GM12878 (cell line): ENCODE results near the gene OR4C45. TPM values are rescaled to one million over a fixed set of nuclear protein-coding genes. Genes with fewer than 3 reads are reported as not detected.

Experiments
- ATAC-seq: fragments of 200-7000 bp; cut with Tn5 transposase; 3 replicates; pipeline ENCODE4 v1.9.1; 2020; ENCODE audit warnings: mild to moderate bottlenecking, moderate library complexity
- BruUV-seq: library from RNA; stranded (reverse); fragments of 400-500 nt; replicated peaks from 2 replicates; lab custom pipeline; 2021; lab: Mats Ljungman, UMichigan
- CTCF ChIA-PET: fragments of 300-600 bp; sonication (Branson Sonifier 250); formaldehyde crosslinking; extraction: SDS; loops from one replicate; lab custom pipeline; 2021; ENCODE audit warnings: inconsistent platforms; lab: Yijun Ruan, JAX
- POLR2A ChIA-PET: fragments of 350-600 bp; formaldehyde crosslinking; extraction: SDS; loops from one replicate; lab custom pipeline; 2021; ENCODE audit warnings: inconsistent platforms; lab: Charles Lee
- RAD21 ChIA-PET: fragments of 300-600 bp; sonication (Branson Sonifier 250); formaldehyde crosslinking; loops from one replicate; lab custom pipeline; 2023; ENCODE audit warnings: antibody characterized with exemption; ENCODE audit not compliant: unreplicated experiment; lab: Charles Lee
- SMC1A ChIA-PET: fragments of 300-600 bp; sonication (Branson Sonifier 250); formaldehyde crosslinking; loops from one replicate; lab custom pipeline; 2023; ENCODE audit not compliant: unreplicated experiment, uncharacterized antibody; lab: Charles Lee
- DNase-seq: peaks from one replicate; pipeline ENCODE4 v3.0.0-alpha.2; 2011; ENCODE audit warnings: low read depth, low spot score
- FAIRE-seq: peaks from 3 replicates; lab custom pipeline; 2011; peaks lifted over from hg19 to GRCh38; lab: Jason Lieb, UNC
- H2AFZ ChIP-seq: 2 replicates; pipeline ENCODE4 v1.6.0; 2011; ENCODE audit warnings: low read depth, low read length, control low read depth; ENCODE audit not compliant: control insufficient read depth
- H3K27ac ChIP-seq: 2 replicates; pipeline ENCODE4 v1.5.1; 2011; ENCODE audit warnings: control low read depth; ENCODE audit not compliant: control insufficient read depth, insufficient read depth
- H3K27me3 ChIP-seq, 2 experiments: replicated peaks in 1 of 2; 2 replicates each; pipeline versions ENCODE4 v1.6.0 to v1.6.1; 2011; ENCODE audit warnings: low read length in 1 of 2; ENCODE audit not compliant: control insufficient read depth in 2 of 2, insufficient read depth in 2 of 2
- H3K36me3 ChIP-seq, 2 experiments: 2 replicates each; pipeline ENCODE4 v1.5.1; 2011; ENCODE audit warnings: low read length in 1 of 2; ENCODE audit not compliant: control insufficient read depth in 2 of 2, insufficient read depth in 2 of 2
- H3K4me1 ChIP-seq: 2 replicates; pipeline ENCODE4 v1.6.1; 2011; ENCODE audit warnings: mild to moderate bottlenecking, low read length, moderate library complexity, mixed read lengths; ENCODE audit not compliant: control insufficient read depth, insufficient read depth
- H3K4me2 ChIP-seq: 2 replicates; pipeline ENCODE4 v1.6.0; 2011; ENCODE audit warnings: control low read depth; ENCODE audit not compliant: control insufficient read depth, insufficient read depth
- H3K4me3 ChIP-seq: fragments of 200-600 bp; sonication (generic); 2 replicates; pipeline ENCODE4 v1.5.1; 2016
- H3K79me2 ChIP-seq: 2 replicates; pipeline ENCODE4 v1.6.0; 2011; ENCODE audit warnings: low read length; ENCODE audit not compliant: control insufficient read depth, insufficient read depth
- H3K9ac ChIP-seq: 2 replicates; pipeline ENCODE4 v1.8.0; 2011; ENCODE audit warnings: low read length, control low read depth, mixed read lengths; ENCODE audit not compliant: control insufficient read depth, insufficient read depth
- H3K9me3 ChIP-seq: replicated peaks from 3 replicates; pipeline ENCODE4 v1.5.1; 2011; ENCODE audit warnings: mild to moderate bottlenecking, low read length; ENCODE audit not compliant: control insufficient read depth, insufficient read depth
- H4K20me1 ChIP-seq: 2 replicates; pipeline ENCODE4 v1.6.0; 2011; ENCODE audit not compliant: control insufficient read depth, insufficient read depth
- CHD2 ChIP-seq: IDR thresholded peaks from 2 replicates; pipeline ENCODE4 v1.6.1; 2011; ENCODE audit warnings: low read depth, low read length, improper control_type of control experiment, borderline replicate concordance
- EZH2 ChIP-seq: IDR thresholded peaks from 2 replicates; pipeline ENCODE4 v1.6.1; 2012; ENCODE audit warnings: low read depth, mild to moderate bottlenecking, control low read depth, inconsistent platforms, low read length, borderline replicate concordance; ENCODE audit not compliant: control insufficient read depth
- IRF3 ChIP-seq: fragments of 450-650 bp; IDR thresholded peaks from 2 replicates; pipeline ENCODE4 v1.6.1; 2014; ENCODE audit warnings: mild to moderate bottlenecking
- MAX ChIP-seq: IDR thresholded peaks from 2 replicates; pipeline ENCODE4 v1.6.1; 2012; ENCODE audit warnings: low read depth, low read length, improper control_type of control experiment
- PKNOX1 ChIP-seq: fragments of 450-650 bp; IDR thresholded peaks from 2 replicates; pipeline ENCODE4 v1.6.1; 2016; ENCODE audit warnings: mild to moderate bottlenecking
- RBBP5 ChIP-seq: fragments of 200-600 bp; sonication (generic); conservative IDR thresholded peaks from 2 replicates; pipeline ENCODE4 v1.6.1; 2016
- SREBF1 ChIP-seq: IDR thresholded peaks from 2 replicates; pipeline ENCODE4 v1.6.1; 2012; ENCODE audit warnings: mild to moderate bottlenecking, low read length
- ZNF207 ChIP-seq: fragments of 450-650 bp; IDR thresholded peaks from 2 replicates; pipeline ENCODE4 v1.6.1; 2014; ENCODE audit warnings: antibody characterized with exemption, mild to moderate bottlenecking, borderline replicate concordance
- WGBS: methylation state at CpG from one replicate; pipeline ENCODE4 v1.1.6; 2016; ENCODE audit warnings: low lambda C conversion rate; ENCODE audit not compliant: insufficient replicate concordance, insufficient coverage; ENCODE audit errors: missing lambda C conversion rate; 5-methylcytosine and 5-hydroxymethylcytosine counted together
- in situ Hi-C: fragments of 300-500 bp; cut with MboI; formaldehyde crosslinking; loops from 9 replicates; pipeline ENCODE4 v1.14.3; 2018; ENCODE audit warnings: mixed read lengths
- intact Hi-C: fragments of 100-400 bp; cut with micrococcal nuclease; formaldehyde crosslinking; loops from one replicate; pipeline ENCODE4 v1.14.2; 2022; ENCODE audit not compliant: unreplicated experiment
- polyA plus RNA-seq, 11 experiments: library from polyadenylated mRNA; depleted of rRNA in 4 of 11; unstranded in 6 of 11; stranded (reverse) in 5 of 11; fragments of >200 nt; fragmentation: Nextera tagmentation in 4 of 11; fragmentation: Illumina TruSeq in 1 of 11; extraction: Ambion mirVana in 4 of 11; extraction: Trizol in 1 of 11; gene quantifications; 1 replicate in 1 of 11; 2 replicates in 10 of 11; pipeline versions ENCODE4 v1.2.1 to v1.2.3, GENCODE V29; 2011 to 2016; ENCODE audit warnings: inconsistent platforms in 2 of 11, missing spikeins in 2 of 11, low read depth in 1 of 11
- total RNA-seq, 4 experiments: library from RNA; depleted of rRNA in 3 of 4; stranded (reverse); fragments of >200 nt in 3 of 4; fragmentation: Illumina TruSeq in 1 of 4; extraction: Trizol in 1 of 4; gene quantifications; 2 replicates each; pipeline versions ENCODE4 v1.2.1 to v1.2.3, GENCODE V29; 2013 to 2021

Gene OR4C45
- total and polyA plus RNA-seq, 10 of the 15 experiments (the other 5 are each of a cell fraction or from before 2014, with no cell fraction given) = not detected

GRCh38 chr11:50072226-50073112 lies 39.8 kb downstream of the OR4C45 start:
- Histone ChIP-seq H3K27me3 (no peaks in the 10 kb centered on the region), H2AFZ (no peak overlapping the region), H3K27ac (no peak overlapping the region), H3K4me3 (no peak overlapping the region), H4K20me1 (no peaks in the 10 kb centered on the region), H3K9me3 (no peaks in the 10 kb centered on the region; the same call in 2 of the 3 replicates), H3K36me3 (no peaks in the 10 kb centered on the region), H3K4me2 (no peak overlapping the region), H3K9ac (no peak overlapping the region), H3K4me1 (no peaks in the 10 kb centered on the region), H3K79me2 (no peaks in the 10 kb centered on the region)
- FAIRE-seq = no peak
- no peak for ATAC-seq
- POLR2A ChIA-PET = no interaction called here
- SMC1A ChIA-PET = no interaction called here
- CTCF ChIA-PET = no interaction called here
- 14% methylated on average over 12 of the region's 12 CpGs for WGBS
- BruUV-seq = no TSS peak
- intact Hi-C loops = no loop called here
- no peak for DNase-seq
- RAD21 ChIA-PET = no interaction called here
- no peak for TF ChIP-seq RBBP5
- TF ChIP-seq MAX = no peak
- TF ChIP-seq CHD2 = no peak
- no peak for TF ChIP-seq IRF3
- no peak for TF ChIP-seq SREBF1
- TF ChIP-seq EZH2 = no peak
- no peak for TF ChIP-seq PKNOX1
- no peak for TF ChIP-seq ZNF207
- TF ChIP-seq, all 136 proteins: peak for 0
- in situ Hi-C loops = no loop called here
